CD4-positive, alpha-beta T cell treated with Interleukin-21 for 1 hour (primary cell): Measurements from ENCODE around the gene IFT20.
A peak's percentile ranks its signal among the peaks of the same experiment; 100 is the strongest.

Source experiments
- DNase-seq: peaks from one replicate; pipeline ENCODE4 v3.0.0-alpha.2; 2020

IFT20 gene

GRCh38 chr17:28335201-28335958, at the start of gene IFT20, which contains the start of gene TNFAIP1:
TSS of gene IFT20 (minus strand) at chr17:28335472. CDS start at chr17:28331985, 3,487 bp downstream.
TSS of gene TNFAIP1 (plus strand) at chr17:28335761. CDS start at chr17:28339522, 3,761 bp downstream.
- DNase-seq = peak; percentile 99

- no peak for DNase-seq
Measured at GRCh38 chr17:28385037-28385400, 49.7 kb upstream of the IFT20 start.

GRCh38 chr17:28384281-28385036, 49.2 kb upstream of the IFT20 start:
- peak; percentile 62 for DNase-seq

- no peak for DNase-seq
Measured at GRCh38 chr17:28381141-28381825, 46.0 kb upstream of the IFT20 start.

- no peak for DNase-seq
Measured at GRCh38 chr17:28379814-28380801, 44.8 kb upstream of the IFT20 start.

- DNase-seq = no peak
Measured at GRCh38 chr17:28372945-28373274, 37.6 kb upstream of the IFT20 start.

GRCh38 chr17:28372203-28372944, 37.1 kb upstream of the IFT20 start:
- DNase-seq = no peak

- DNase-seq = peak; percentile 91
Measured at GRCh38 chr17:28371245-28372202, 36.3 kb upstream of the IFT20 start, which contains the start of gene SARM1. TSS of gene SARM1 (plus strand) at chr17:28371694. CDS start at chr17:28372033, 339 bp downstream.

- no peak for DNase-seq
Measured at GRCh38 chr17:28370744-28371103, 35.5 kb upstream of the IFT20 start.

GRCh38 chr17:28370035-28370743, 34.9 kb upstream of the IFT20 start, which contains the start of gene VTN:
TSS of gene VTN (minus strand) at chr17:28370307. CDS start at chr17:28370203, 104 bp downstream.
- DNase-seq = no peak

GRCh38 chr17:28369684-28370034, 34.4 kb upstream of the IFT20 start:
- DNase-seq = no peak

- DNase-seq = no peak
Measured at GRCh38 chr17:28368915-28369683, 33.8 kb upstream of the IFT20 start.

GRCh38 chr17:28368306-28368831, 33.1 kb upstream of the IFT20 start:
- no peak for DNase-seq

GRCh38 chr17:28367641-28368305, 32.5 kb upstream of the IFT20 start:
- no peak for DNase-seq

- no peak for DNase-seq
Measured at GRCh38 chr17:28366605-28367004, 31.3 kb upstream of the IFT20 start.

- DNase-seq = no peak
Measured at GRCh38 chr17:28365487-28365886, 30.2 kb upstream of the IFT20 start.

GRCh38 chr17:28364665-28365363, 29.5 kb upstream of the IFT20 start, which contains the start of gene SEBOX:
TSS of gene SEBOX (minus strand) at chr17:28365199. CDS start at chr17:28365151, 48 bp downstream.
- DNase-seq = no peak
